ENCODE results near the gene DTNB.

The DTNB gene

GRCh38 chr2:25620077-25620476, 53.3 kb downstream of the DTNB start (continued):
- TF ChIP-seq TSHZ1 (tag by site-specific recombination; IDR thresholded peaks at IDR 0.05; ENCODE audit: borderline replicate concordance), result 0 out of 2 replicates have a peak, but pooled peaks have one; percentile 8
- TF ChIP-seq KLF7 (tag by site-specific recombination; IDR thresholded peaks at IDR 0.05; ENCODE audit: borderline replicate concordance), result no peak
- TF ChIP-seq EGR2 (tag by site-specific recombination; IDR thresholded peaks at IDR 0.05; ENCODE audit: low read depth), result peak; percentile 81
- TF ChIP-seq ZBTB20 (tag by site-specific recombination; IDR thresholded peaks at IDR 0.05), result no peak
- no peak for TF ChIP-seq ZNF837 (tag by site-specific recombination; IDR thresholded peaks at IDR 0.05)
- no peak for TF ChIP-seq SP3 (tag by site-specific recombination; IDR thresholded peaks at IDR 0.05)
- TF ChIP-seq ZNF561 (tag by site-specific recombination; IDR thresholded peaks at IDR 0.05; ENCODE audit: borderline replicate concordance), result no peak
- peak; percentile 39; the same call in 1 of the 2 replicates for TF ChIP-seq ZNF629 (tag by site-specific recombination; IDR thresholded peaks at IDR 0.05)
- no peak for TF ChIP-seq PRDM1 (tag by site-specific recombination; IDR thresholded peaks at IDR 0.05)
- TF ChIP-seq BCL11A (tag by site-specific recombination; IDR thresholded peaks at IDR 0.05; ENCODE audit: low read depth), result no peak
- no peak for TF ChIP-seq ZNF239 (tag by site-specific recombination; IDR thresholded peaks at IDR 0.05)
- peak; percentile 97 for TF ChIP-seq SP7 (tag by site-specific recombination; IDR thresholded peaks at IDR 0.05)
- TF ChIP-seq, protein P1, sequence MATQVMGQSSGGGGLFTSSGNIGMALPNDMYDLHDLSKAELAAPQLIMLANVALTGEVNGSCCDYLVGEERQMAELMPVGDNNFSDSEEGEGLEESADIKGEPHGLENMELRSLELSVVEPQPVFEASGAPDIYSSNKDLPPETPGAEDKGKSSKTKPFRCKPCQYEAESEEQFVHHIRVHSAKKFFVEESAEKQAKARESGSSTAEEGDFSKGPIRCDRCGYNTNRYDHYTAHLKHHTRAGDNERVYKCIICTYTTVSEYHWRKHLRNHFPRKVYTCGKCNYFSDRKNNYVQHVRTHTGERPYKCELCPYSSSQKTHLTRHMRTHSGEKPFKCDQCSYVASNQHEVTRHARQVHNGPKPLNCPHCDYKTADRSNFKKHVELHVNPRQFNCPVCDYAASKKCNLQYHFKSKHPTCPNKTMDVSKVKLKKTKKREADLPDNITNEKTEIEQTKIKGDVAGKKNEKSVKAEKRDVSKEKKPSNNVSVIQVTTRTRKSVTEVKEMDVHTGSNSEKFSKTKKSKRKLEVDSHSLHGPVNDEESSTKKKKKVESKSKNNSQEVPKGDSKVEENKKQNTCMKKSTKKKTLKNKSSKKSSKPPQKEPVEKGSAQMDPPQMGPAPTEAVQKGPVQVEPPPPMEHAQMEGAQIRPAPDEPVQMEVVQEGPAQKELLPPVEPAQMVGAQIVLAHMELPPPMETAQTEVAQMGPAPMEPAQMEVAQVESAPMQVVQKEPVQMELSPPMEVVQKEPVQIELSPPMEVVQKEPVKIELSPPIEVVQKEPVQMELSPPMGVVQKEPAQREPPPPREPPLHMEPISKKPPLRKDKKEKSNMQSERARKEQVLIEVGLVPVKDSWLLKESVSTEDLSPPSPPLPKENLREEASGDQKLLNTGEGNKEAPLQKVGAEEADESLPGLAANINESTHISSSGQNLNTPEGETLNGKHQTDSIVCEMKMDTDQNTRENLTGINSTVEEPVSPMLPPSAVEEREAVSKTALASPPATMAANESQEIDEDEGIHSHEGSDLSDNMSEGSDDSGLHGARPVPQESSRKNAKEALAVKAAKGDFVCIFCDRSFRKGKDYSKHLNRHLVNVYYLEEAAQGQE (tag by site-specific recombination; IDR thresholded peaks at IDR 0.05), result no peak
- no peak for TF ChIP-seq ZNF341 (tag by site-specific recombination; IDR thresholded peaks at IDR 0.05; ENCODE audit: low read depth)
- no peak for TF ChIP-seq ZNF426 (tag by site-specific recombination; IDR thresholded peaks at IDR 0.05)
- TF ChIP-seq ZSCAN16 (tag by site-specific recombination; IDR thresholded peaks at IDR 0.05), result no peak
- no peak for TF ChIP-seq ZNF701 (tag by site-specific recombination; IDR thresholded peaks at IDR 0.05)
- no peak for TF ChIP-seq ZNF558 (tag by site-specific recombination; IDR thresholded peaks at IDR 0.05)
- TF ChIP-seq FEZF1 (tag by site-specific recombination; IDR thresholded peaks at IDR 0.05), result 0 out of 2 replicates have a peak, but pooled peaks have one; percentile 14

GRCh38 chr2:25619185-25619584, 54.2 kb downstream of the DTNB start:
- Histone ChIP-seq H3K9me3 (ENCODE audit: control insufficient read depth, insufficient read depth, low read depth, low read length) (no peaks in the 10 kb centered on the region), H3K36me3 (ENCODE audit: control insufficient read depth in 2 of 2, insufficient read depth in 1 of 2, low read length in 2 of 2) (no peaks in the 10 kb centered on the region), H3K4me1 (ENCODE audit: control insufficient read depth, insufficient read depth, low read length) (peaks cover 26% of the 10 kb centered on the region), H3K4me3 (ENCODE audit: low read depth, low read length) (no peak overlapping the region), H3K27ac (ENCODE audit: extremely low read depth, low read depth, low read length) (peak overlapping the region; percentile 50)
- POLR2A ChIA-PET, result no interaction called here
- TF ChIP-seq ZNF600 (tag by site-specific recombination; IDR thresholded peaks at IDR 0.05), result no peak
- TF ChIP-seq BCL11A (tag by site-specific recombination; IDR thresholded peaks at IDR 0.05; ENCODE audit: low read depth), result no peak
- no peak for TF ChIP-seq PBX3 (CRISPR knock-in tag; IDR thresholded peaks at IDR 0.05)
- TF ChIP-seq, protein P2, sequence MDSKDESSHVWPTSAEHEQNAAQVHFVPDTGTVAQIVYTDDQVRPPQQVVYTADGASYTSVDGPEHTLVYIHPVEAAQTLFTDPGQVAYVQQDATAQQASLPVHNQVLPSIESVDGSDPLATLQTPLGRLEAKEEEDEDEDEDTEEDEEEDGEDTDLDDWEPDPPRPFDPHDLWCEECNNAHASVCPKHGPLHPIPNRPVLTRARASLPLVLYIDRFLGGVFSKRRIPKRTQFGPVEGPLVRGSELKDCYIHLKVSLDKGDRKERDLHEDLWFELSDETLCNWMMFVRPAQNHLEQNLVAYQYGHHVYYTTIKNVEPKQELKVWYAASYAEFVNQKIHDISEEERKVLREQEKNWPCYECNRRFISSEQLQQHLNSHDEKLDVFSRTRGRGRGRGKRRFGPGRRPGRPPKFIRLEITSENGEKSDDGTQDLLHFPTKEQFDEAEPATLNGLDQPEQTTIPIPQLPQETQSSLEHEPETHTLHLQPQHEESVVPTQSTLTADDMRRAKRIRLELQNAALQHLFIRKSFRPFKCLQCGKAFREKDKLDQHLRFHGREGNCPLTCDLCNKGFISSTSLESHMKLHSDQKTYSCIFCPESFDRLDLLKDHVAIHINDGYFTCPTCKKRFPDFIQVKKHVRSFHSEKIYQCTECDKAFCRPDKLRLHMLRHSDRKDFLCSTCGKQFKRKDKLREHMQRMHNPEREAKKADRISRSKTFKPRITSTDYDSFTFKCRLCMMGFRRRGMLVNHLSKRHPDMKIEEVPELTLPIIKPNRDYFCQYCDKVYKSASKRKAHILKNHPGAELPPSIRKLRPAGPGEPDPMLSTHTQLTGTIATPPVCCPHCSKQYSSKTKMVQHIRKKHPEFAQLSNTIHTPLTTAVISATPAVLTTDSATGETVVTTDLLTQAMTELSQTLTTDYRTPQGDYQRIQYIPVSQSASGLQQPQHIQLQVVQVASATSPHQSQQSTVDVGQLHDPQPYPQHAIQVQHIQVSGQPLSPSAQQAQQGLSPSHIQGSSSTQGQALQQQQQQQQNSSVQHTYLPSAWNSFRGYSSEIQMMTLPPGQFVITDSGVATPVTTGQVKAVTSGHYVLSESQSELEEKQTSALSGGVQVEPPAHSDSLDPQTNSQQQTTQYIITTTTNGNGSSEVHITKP (tag by site-specific recombination; IDR thresholded peaks at IDR 0.05), result no peak
- no peak for TF ChIP-seq ZNF623 (tag by site-specific recombination; IDR thresholded peaks at IDR 0.05)
- CTCF ChIA-PET, result interaction anchor here (2.4 to 4.0 kb wide), 2 partner anchors 12 to 47 kb away, joined by 15 to 33 read pairs; no protein-coding TSS in a partner anchor
